CD14-positive monocyte (primary cell): ENCODE results near the gene ATRX. TPM values are rescaled to one million over a fixed set of nuclear protein-coding genes. Genes with fewer than 3 reads are reported as not detected.
"Not testable (repeated sequence)": the region's sequence is repeated elsewhere in the genome, so short reads cannot be mapped to it uniquely, and the experiment has no call there.

Source experiments
- DNase-seq, 3 donors: peaks; one replicate each; pipeline ENCODE4 v3.0.0-alpha.2; 2011 to 2022
- H2AFZ ChIP-seq: 2 replicates; pipeline ENCODE4 v1.6.0; 2012; ENCODE audit warnings: mild to moderate bottlenecking, low read depth, low read length, inconsistent platforms; ENCODE audit not compliant: insufficient read depth, poor library complexity, severe bottlenecking
- H3K27ac ChIP-seq, 2 donors: 1 replicate in 1 of 2; 2 replicates in 1 of 2; pipeline ENCODE4 v1.5.1; 2012 to 2013; ENCODE audit warnings: low read length in 2 of 2, control low read depth in 1 of 2, inconsistent platforms in 1 of 2, low read depth in 1 of 2, mild to moderate bottlenecking in 1 of 2
- H3K27me3 ChIP-seq, 2 donors: one replicate each; pipeline versions ENCODE4 v1.6.0 to v1.6.1; 2011 to 2013; ENCODE audit warnings: low read length in 2 of 2; ENCODE audit not compliant: control insufficient read depth in 2 of 2, insufficient read depth in 2 of 2
- H3K36me3 ChIP-seq, 2 donors: replicated peaks in 1 of 2; 1 replicate in 1 of 2; 2 replicates in 1 of 2; pipeline versions ENCODE4 v1.5.1 to v1.6.1; 2012 to 2013; ENCODE audit warnings: low read length in 2 of 2, control low read depth in 1 of 2, inconsistent platforms in 1 of 2, mild to moderate bottlenecking in 1 of 2; ENCODE audit not compliant: insufficient read depth in 2 of 2, control insufficient read depth in 1 of 2
- H3K4me1 ChIP-seq, 2 donors: 1 replicate in 1 of 2; 2 replicates in 1 of 2; pipeline versions ENCODE4 v1.5.1 to v1.6.1; 2012 to 2013; ENCODE audit warnings: low read length in 2 of 2, control low read depth in 1 of 2, inconsistent platforms in 1 of 2, mild to moderate bottlenecking in 1 of 2, moderate library complexity in 1 of 2; ENCODE audit not compliant: insufficient read depth in 2 of 2, control insufficient read depth in 1 of 2
- H3K4me2 ChIP-seq: replicated peaks from 2 replicates; pipeline ENCODE3; 2012; ENCODE audit warnings: low read length, moderate library complexity, mild to moderate bottlenecking; ENCODE audit not compliant: poor library complexity, severe bottlenecking; ENCODE audit errors: extremely low read depth
- H3K4me3 ChIP-seq, 3 experiments: fragments of 200-600 bp in 1 of 3; sonication (generic) in 1 of 3; replicated peaks in 1 of 3; 1 replicate in 2 of 3; 2 replicates in 1 of 3; pipeline ENCODE4 v1.5.1; 2011 to 2013; ENCODE audit warnings: low read length in 3 of 3, mild to moderate bottlenecking in 3 of 3, control low read depth in 2 of 3, low read depth in 2 of 3, inconsistent platforms in 1 of 3, moderate library complexity in 1 of 3
- H3K79me2 ChIP-seq: 2 replicates; pipeline ENCODE4 v1.6.0; 2012; ENCODE audit warnings: mild to moderate bottlenecking, control low read depth, inconsistent platforms, low read length, moderate library complexity; ENCODE audit not compliant: insufficient read depth
- H3K9ac ChIP-seq: 2 replicates; pipeline ENCODE4 v1.6.0; 2017; ENCODE audit warnings: low read length, mild to moderate bottlenecking; ENCODE audit not compliant: insufficient read depth, poor library complexity, severe bottlenecking
- H3K9me3 ChIP-seq, 2 donors: replicated peaks in 1 of 2; 1 replicate in 1 of 2; 2 replicates in 1 of 2; pipeline versions ENCODE4 v1.5.1 to v1.6.1; 2012 to 2013; ENCODE audit warnings: low read length in 2 of 2, control low read depth in 1 of 2; ENCODE audit not compliant: control insufficient read depth in 1 of 2, insufficient read depth in 1 of 2
- H4K20me1 ChIP-seq: 2 replicates; pipeline ENCODE4 v1.6.0; 2012; ENCODE audit warnings: mild to moderate bottlenecking, low read length, control low read depth, moderate library complexity; ENCODE audit not compliant: insufficient read depth
- H3K27ac Mint-ChIP-seq, 7 donors: one replicate each; pipeline ENCODE4 v1.8.0; 2020; ENCODE audit warnings: mild to moderate bottlenecking in 7 of 7, mixed read lengths in 7 of 7, moderate library complexity in 6 of 7, inconsistent platforms in 2 of 7
- H3K27me3 Mint-ChIP-seq, 3 donors: one replicate each; pipeline ENCODE4 v1.8.0; 2021 to 2022; ENCODE audit warnings: low read depth in 3 of 3, mild to moderate bottlenecking in 3 of 3, mixed read lengths in 3 of 3, moderate library complexity in 3 of 3, inconsistent platforms in 1 of 3
- H3K36me3 Mint-ChIP-seq, 2 donors: one replicate each; pipeline ENCODE4 v1.8.0; 2020; ENCODE audit warnings: mixed read lengths in 2 of 2, inconsistent platforms in 1 of 2, mild to moderate bottlenecking in 1 of 2
- H3K4me1 Mint-ChIP-seq: one replicate; pipeline ENCODE4 v1.8.0; 2020; ENCODE audit warnings: mild to moderate bottlenecking, mixed read lengths
- H3K4me3 Mint-ChIP-seq, 2 donors: one replicate each; pipeline ENCODE4 v1.8.0; 2020; ENCODE audit warnings: mild to moderate bottlenecking in 2 of 2, mixed read lengths in 2 of 2, moderate library complexity in 1 of 2
- H3K9me3 Mint-ChIP-seq, 7 donors: one replicate each; pipeline ENCODE4 v1.8.0; 2020 to 2022; ENCODE audit warnings: mixed read lengths in 7 of 7, mild to moderate bottlenecking in 6 of 7, moderate library complexity in 6 of 7, inconsistent platforms in 2 of 7
- CTCF ChIP-seq: fragments of 200-600 bp; IDR thresholded peaks from one replicate; pipeline ENCODE4 v1.8.0; 2022; ENCODE audit warnings: antibody characterized with exemption, mild to moderate bottlenecking
- WGBS: methylation state at CpG from one replicate; pipeline ENCODE4 v1.1.5; 2013; ENCODE audit warnings: missing lambda C conversion rate; ENCODE audit not compliant: insufficient coverage; 5-methylcytosine and 5-hydroxymethylcytosine counted together
- intact Hi-C, 2 donors: fragments of 100-400 bp; cut with micrococcal nuclease; formaldehyde crosslinking; loops; one replicate each; pipeline versions ENCODE4 v1.15.0 to v1.15.1; 2023
- polyA plus RNA-seq, 3 donors: library from polyadenylated mRNA; depleted of rRNA in 1 of 3; unstranded in 2 of 3; stranded (reverse) in 1 of 3; fragments of 300-500 nt in 2 of 3; fragments of >200 nt in 1 of 3; fragmentation: Illumina TruSeq in 2 of 3; gene quantifications; 1 replicate in 2 of 3; 2 replicates in 1 of 3; pipeline ENCODE4 v1.2.3, GENCODE V29; 2012 to 2021

ATRX gene
- polyA plus RNA-seq, 3 donors: 8.6 to 18.3 (median 17.3) TPM

DNA sequence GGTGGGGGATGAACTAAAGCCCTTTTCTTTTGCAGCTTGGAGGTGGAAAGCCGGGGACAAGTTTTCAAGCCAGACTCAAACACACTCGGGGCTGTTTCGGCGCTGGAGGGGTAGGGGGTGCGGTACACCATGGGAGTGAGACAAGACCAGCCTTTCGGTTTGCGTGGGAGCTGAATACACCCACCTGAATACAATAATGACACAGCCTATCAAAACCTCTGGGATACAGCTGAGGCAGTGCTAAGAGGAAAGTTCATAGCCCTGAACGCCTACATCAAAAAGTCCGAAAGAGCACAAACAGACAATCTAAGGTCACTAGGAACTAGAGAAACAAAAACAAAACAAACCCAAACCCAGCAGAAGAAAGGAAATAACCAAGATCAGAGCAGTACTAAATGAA is 163.3 kb downstream of the ATRX start:
- H3K4me1 Mint-ChIP-seq: no peaks in the 10 kb centered on the region
- DNase-seq: no peak

GRCh38 chrX:77622233-77622632 is 163.8 kb downstream of the ATRX start:
- Histone ChIP-seq H3K9ac (no peak overlapping the region), H3K27ac (no peak overlapping the region), H3K4me3 (no peak overlapping the region), H3K79me2 (no peaks in the 10 kb centered on the region), H3K36me3 (peaks cover 3 to 6% of the 10 kb centered on the region in 2 donors), H3K4me1 (no peaks in the 10 kb centered on the region), H4K20me1 (no peaks in the 10 kb centered on the region), H3K9me3 (no peaks in the 10 kb centered on the region), H2AFZ (no peak overlapping the region), H3K4me2 (no peak overlapping the region), H3K27me3 (no peaks in the 10 kb centered on the region)
- Mint-ChIP-seq H3K27me3 (no peaks in the 10 kb centered on the region), H3K4me3 (no peak overlapping the region), H3K4me1 (no peaks in the 10 kb centered on the region), H3K27ac (peak overlapping the region in 2 of 7 donors; percentile 19 to 60), H3K36me3 (peaks cover 20 to 21% of the 10 kb centered on the region in 2 donors), H3K9me3 (no peaks in the 10 kb centered on the region)
- no CpG with 5 or more reads among the region's 3 CpGs for WGBS
- DNase-seq: no peak
- no peak for TF ChIP-seq CTCF
- intact Hi-C loops: no loop called here

More for the DNA sequence above, 163.3 kb downstream of the ATRX start:
- Mint-ChIP-seq H3K27ac (no peak overlapping the region), H3K27me3 (no peaks in the 10 kb centered on the region), H3K4me3 (no peak overlapping the region), H3K36me3 (peaks cover 20 to 21% of the 10 kb centered on the region in 2 donors), H3K9me3 (no peaks in the 10 kb centered on the region)
- H3K79me2 ChIP-seq: no peaks in the 10 kb centered on the region
- H3K27me3 ChIP-seq: no peaks in the 10 kb centered on the region
- H2AFZ ChIP-seq: no peak overlapping the region
- H3K27ac ChIP-seq: no peak overlapping the region
- H3K9ac ChIP-seq: no peak overlapping the region
- intact Hi-C loops: no loop called here
- H4K20me1 ChIP-seq: no peaks in the 10 kb centered on the region
- H3K36me3 ChIP-seq: peaks cover 3 to 6% of the 10 kb centered on the region in 2 donors
- WGBS: no CpG with 5 or more reads among the region's 9 CpGs
- no peaks in the 10 kb centered on the region for H3K4me1 ChIP-seq
- H3K4me3 ChIP-seq: no peak overlapping the region
- TF ChIP-seq CTCF: no peak
- no peak overlapping the region for H3K4me2 ChIP-seq
- H3K9me3 ChIP-seq: no peaks in the 10 kb centered on the region

- H2AFZ ChIP-seq, H3K9ac ChIP-seq, H3K4me3 ChIP-seq, H3K4me3 Mint-ChIP-seq, DNase-seq, intact Hi-C loops, H3K4me2 ChIP-seq, H3K4me1 Mint-ChIP-seq, H3K27me3 ChIP-seq, H3K4me1 ChIP-seq, H3K9me3 ChIP-seq, H3K79me2 ChIP-seq, H3K9me3 Mint-ChIP-seq, H4K20me1 ChIP-seq, H3K27me3 Mint-ChIP-seq, H3K27ac ChIP-seq: not testable (repeated sequence)
- peaks cover 20 to 21% of the 10 kb centered on the region in 2 donors for H3K36me3 Mint-ChIP-seq
- 95% methylated on average over 2 of the region's 5 CpGs for WGBS
- peak overlapping the region in 1 of 7 donors; percentile 27 for H3K27ac Mint-ChIP-seq
- H3K36me3 ChIP-seq: peaks cover 3 to 12% of the 10 kb centered on the region in 2 donors
Observed at GRCh38 chrX:77621453-77621852, 164.6 kb downstream of the ATRX start.
